GM12872 (cell line): ENCODE data around the gene TTLL6.

Source experiments
- TF ChIP-seq, protein P1 (sequence below): IDR thresholded peaks from 3 replicates; pipeline ENCODE4 v1.5.1; 2011; ENCODE audit warnings: low read depth, mild to moderate bottlenecking, low read length, moderate library complexity; ENCODE audit not compliant: insufficient read depth

Gene TTLL6

DNA sequence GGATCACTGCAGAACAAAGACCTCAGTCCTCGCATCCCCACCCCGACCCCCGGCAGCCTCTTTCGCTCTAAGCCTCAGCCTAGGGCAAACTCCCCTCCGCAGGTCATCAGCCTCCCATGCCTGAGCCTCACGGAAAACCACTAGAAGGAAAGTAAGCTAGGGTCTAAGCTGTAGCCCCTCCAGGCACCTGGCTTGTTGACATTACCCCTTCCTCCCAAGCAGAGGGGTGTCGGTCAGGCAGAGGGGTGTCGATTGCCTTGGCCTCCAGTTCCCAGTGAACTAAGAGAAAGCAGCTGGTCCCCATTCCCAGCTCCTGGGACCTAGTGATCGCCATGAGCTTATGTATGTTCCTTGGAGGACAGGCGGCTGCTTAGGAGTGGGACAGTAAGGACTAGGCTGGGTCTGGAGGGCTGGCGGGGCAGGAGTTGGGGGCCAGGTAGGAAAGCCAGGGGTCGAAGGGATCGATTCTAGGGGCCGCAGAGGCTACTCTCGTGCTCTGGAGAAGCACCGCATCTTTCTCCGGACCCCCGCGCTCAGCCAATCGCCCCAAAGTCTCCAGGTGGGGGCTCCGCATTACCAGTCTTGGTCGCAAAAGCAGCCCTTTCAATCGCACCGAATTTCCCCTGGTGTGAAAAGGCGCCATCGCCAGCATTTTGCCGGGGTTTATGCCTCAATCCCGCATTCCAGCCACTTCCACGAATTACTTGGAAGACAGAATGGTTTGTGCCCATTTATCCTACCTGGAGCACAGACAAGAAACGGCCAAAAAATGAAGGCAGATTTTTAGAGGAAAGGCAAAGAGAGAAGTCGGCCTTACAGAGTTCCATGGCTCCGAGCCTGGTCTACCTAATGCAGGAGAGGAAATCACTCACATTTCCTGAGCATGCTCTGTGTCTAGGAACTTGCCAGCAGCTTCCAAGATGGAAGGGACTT, 67.1 kb downstream of the TTLL6 start:
- TF ChIP-seq, protein P1, sequence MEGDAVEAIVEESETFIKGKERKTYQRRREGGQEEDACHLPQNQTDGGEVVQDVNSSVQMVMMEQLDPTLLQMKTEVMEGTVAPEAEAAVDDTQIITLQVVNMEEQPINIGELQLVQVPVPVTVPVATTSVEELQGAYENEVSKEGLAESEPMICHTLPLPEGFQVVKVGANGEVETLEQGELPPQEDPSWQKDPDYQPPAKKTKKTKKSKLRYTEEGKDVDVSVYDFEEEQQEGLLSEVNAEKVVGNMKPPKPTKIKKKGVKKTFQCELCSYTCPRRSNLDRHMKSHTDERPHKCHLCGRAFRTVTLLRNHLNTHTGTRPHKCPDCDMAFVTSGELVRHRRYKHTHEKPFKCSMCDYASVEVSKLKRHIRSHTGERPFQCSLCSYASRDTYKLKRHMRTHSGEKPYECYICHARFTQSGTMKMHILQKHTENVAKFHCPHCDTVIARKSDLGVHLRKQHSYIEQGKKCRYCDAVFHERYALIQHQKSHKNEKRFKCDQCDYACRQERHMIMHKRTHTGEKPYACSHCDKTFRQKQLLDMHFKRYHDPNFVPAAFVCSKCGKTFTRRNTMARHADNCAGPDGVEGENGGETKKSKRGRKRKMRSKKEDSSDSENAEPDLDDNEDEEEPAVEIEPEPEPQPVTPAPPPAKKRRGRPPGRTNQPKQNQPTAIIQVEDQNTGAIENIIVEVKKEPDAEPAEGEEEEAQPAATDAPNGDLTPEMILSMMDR: no peak

DNA sequence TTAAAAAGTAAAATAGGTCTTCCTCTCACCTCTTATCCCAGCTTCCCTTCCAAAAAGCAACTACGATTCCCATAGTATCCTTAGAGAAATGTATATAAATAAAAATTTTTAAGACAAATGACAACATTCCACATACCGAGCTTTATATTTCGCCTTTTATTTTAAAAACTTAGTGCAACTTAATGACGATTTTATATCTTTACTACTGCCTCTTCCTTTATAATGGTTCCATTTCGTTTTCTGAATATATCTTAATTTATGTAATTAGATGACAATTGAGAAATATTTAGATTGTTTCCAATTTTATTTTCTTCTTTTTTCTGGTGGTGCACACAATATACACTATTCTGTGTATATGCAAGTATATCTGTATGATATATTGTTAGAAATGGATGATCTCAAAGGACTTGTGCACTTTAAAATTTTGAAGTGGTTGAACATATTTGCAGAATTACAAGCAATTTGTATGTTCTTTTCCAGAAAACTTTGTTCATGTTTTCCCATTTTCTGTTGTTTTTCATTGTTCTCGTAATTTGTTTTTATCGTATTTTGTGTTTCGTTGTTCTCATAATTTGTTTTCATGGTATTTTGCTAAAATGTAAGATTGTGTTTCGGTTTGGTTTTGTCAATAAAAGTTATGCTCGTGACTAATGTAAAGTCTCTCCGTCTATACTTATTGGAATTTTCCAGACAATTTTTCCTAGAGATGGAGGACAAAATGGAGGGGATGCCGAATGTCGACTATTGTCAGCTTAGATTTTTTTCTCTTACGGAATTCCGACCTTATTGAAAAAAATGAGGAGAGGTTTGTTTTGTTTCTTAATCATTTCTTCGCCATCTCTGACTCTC, 68.1 kb downstream of the TTLL6 start:
- TF ChIP-seq, protein P1: no peak

DNA sequence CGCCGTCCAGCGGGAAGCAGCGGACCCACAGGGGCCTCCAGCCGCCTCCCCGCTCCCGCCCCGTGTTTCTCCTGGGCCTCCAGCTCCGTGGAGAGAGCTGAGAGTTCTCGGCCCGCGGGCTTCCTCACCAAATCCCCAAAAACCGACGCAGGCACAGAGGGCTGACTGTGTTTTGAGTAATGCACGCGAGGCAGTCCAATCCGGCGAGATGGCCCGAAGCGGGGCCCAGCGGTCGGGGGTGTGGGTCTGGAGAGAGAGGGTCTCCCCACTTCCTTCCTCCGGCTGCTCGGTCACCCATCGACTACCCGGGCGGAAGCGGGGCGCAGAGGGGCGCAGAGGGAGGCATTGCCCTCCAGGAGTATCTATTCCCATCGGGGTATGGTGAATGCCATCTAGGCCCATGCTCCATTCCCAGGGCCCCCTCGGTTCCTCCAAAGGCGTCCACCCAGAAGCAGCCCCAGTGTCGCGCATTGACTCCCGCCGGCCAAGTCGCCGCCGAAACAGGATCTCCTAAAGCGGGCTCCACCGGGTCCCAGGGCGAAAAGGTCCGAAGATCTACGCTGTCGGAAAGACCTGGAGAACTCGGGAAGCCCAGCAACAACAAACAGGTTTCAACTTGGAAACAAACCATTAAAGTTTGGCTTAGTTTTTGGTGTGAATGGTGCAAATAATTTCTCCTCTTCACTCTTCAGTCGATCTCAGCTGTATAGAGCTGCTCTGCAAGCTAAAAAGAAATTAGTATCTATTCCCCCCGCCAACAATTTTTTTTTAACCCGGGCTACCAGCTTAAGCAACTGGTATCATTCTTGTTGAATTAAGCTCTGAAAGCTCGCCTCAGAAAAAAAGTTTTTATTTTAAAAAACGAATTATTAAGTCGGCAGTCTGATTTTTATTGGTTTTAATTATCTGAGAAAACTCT, 69.3 kb downstream of the TTLL6 start:
- TF ChIP-seq, protein P1: no peak

DNA sequence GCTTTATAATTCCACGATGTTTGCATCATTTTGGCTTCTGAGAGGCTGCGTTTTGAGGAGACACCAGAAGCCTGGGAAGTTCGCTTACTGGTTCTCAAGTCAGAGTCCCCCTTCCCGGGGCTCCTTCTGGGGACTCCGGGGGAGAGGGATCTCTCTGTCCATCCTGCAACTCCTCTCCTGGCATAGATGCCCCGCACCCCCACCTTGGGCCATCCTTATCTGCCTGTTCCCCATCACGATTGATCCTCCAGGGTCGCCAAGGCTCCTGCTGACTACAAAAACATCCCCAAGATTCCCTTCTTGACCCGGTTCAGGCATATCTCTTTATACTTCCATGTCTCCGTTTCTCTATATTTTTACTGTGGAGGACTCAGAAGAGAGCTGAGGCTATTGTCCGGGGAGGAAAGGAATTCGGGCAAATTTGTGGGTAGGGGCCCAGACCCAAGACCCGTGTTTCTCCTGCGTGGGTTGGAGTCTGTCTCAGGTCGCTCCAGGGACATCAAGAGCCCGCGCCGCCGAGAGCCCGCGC, 70.0 kb downstream of the TTLL6 start:
- TF ChIP-seq, protein P1: no peak

DNA sequence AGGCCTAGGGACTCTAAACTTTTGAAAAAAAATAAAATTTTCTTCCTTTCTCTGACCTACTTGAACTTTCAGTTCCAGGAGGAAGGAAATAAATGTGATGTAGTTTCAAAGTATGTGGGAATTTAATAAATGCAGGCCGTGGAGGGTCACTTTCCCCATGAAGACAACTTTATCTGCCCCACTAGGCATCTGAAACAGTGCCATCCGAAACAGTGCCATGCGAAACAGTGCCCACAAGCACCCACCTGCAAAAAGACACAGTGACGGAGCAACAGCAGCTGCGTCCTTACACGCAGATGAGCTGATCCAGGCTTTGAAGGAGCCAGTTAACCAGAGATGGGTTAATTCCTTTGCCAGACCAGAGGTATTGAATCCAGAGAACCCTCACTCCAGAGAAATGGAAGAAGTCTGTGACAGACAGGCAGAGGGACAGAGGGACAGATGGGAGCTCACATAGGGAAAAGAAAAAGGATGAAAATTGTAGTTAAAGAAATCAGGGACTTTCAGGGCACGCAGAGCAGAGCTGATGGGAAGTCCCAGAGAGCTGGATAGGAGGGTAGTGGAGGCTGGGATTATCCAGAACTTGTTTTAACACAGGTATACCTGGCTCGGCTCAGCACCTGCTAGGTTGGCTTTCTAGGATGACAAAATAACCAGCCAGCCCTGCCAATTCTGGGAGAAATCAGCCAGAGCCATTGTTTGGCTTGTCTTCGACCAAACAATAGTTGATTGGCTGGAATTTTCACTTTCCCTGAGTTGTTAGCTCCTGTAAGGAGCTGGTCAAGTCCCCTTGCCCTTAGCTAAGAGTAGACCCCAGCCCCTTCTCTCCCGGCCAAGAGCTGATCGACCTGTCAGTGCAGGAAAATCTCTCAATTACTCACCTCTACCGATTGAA, 71.4 kb downstream of the TTLL6 start:
- TF ChIP-seq, protein P1: no peak

DNA sequence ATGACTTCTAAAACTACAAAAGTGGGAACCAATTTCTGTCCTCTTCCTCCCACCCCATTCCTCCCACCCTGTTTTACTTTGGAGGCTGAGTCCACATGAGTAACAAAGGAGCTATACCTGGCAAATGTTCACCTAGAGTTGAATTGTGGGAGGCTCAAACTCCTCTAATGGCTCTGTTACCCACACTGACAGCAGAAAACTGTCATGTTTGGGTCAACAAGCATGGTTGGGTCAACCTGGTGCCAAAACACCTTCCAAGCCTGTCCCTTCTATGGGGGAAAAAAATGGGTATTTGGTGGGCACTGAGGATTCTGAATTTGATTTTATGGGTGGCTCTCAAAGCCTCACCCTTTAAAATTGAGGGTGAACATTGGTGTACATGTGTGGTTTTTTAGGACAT, 76.5 kb downstream of the TTLL6 start:
- TF ChIP-seq, protein P1: no peak
